GM12874 (cell line): ENCODE data around the gene KLHL29.

Source experiments
- CTCF ChIP-seq: IDR thresholded peaks from 2 replicates; pipeline ENCODE4 v1.5.1; 2011; ENCODE audit warnings: low read depth, mild to moderate bottlenecking, control low read depth, low read length, moderate library complexity; ENCODE audit not compliant: insufficient read depth

Gene KLHL29

GRCh38 chr2:23485841-23486683 is 101.1 kb downstream of the KLHL29 start:
- no peak for TF ChIP-seq CTCF

GRCh38 chr2:23486684-23487075 is 101.7 kb downstream of the KLHL29 start:
- TF ChIP-seq CTCF = no peak

DNA sequence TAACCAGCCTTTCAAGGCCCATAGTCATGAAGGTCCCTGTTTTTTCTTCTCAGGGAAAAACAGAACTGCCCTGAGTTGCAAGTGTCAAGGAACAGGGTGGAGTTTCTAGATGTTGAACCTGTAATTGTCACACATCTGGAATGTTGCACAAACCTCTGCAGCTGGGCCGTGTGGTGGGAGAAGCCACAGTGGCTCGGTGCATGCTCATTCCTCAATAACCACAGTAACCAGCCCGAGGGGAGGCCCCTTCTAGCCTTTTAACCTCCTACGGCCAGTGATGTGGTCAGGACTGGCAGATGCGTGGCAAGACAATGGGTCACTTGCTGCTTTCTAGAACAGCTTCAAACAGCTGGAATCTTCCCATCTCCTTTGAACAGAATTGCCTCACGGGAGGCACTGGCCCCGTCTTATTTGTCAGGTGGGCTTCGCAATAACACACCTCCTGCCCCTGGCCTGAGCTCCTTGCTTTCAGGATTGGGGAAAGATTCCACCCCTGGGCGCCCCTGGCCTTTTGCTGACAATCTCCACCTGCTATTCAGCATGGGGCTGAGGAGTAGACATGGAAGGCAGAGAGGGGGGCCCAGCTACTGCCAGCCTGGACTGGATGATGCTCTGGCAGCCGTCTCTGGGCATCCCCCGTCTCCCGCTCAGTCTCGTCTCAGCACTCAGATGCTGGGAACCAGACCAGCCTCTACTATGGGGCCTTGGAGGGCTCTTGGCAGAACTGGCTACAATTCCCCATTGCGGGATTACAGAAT is 102.9 kb downstream of the KLHL29 start:
- TF ChIP-seq CTCF = no peak

DNA sequence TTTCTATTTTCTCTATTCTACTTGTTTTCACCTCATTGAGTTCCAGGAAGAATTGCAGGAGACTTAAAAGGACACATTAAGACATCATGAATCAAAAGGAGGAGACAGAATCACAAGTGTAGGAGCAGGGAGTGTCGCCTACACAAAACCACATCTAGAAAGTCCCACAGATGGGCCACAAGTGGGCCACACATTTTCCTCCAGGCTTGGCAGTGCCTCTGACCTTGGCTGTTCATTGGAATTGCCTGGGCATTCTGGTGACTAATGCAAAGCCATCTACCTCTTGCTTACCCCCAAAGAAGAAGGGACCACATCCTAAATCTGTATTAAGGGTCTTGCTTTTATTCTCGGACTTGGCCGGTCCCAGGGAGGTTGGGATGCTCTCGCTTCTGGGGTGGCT is 103.6 kb downstream of the KLHL29 start:
- no peak for TF ChIP-seq CTCF

- no peak for TF ChIP-seq CTCF
These were observed 104.7 kb downstream of the KLHL29 start for GRCh38 chr2:23489471-23490322.

- no peak for TF ChIP-seq CTCF
These were observed 106.8 kb downstream of the KLHL29 start for GRCh38 chr2:23491591-23492336.
